Stimulated activated CD4-positive, alpha-beta T cell treated with anti-CD3 and anti-CD28 coated beads, Interleukin-1b, Interleukin-23, amount 100 ng/mL, for 1 hour (primary cell): ENCODE measurements around the gene NLGN1.

ENCODE experiments used
- DNase-seq, 2 donors: peaks; one replicate each; pipeline ENCODE4 v3.0.0-alpha.2; 2020; ENCODE audit warnings: low read depth in 2 of 2

NLGN1 gene

GRCh38 chr3:174275336-174275735 lies 877.8 kb downstream of the NLGN1 start:
- DNase-seq: no peak

GRCh38 chr3:174276826-174277225 lies 879.3 kb downstream of the NLGN1 start:
- DNase-seq: no peak

DNA sequence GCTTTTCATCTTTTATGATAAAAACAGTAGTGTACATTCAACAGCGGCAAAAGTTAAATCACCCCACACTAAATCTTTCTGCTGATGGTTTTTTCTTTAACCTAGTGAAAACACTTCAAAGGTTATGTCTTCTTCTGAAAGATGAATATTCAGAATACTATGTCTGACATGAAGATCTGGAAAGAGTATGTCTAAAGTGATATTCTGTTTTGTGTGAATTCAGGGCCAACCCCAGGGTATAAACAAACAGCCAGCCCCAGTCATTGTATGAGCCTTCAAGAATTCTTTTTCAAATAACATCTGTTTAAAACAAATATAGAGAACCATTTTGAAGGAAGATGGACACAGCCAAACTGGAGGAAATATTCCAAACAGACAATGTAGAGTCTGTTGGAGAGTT lies 880.5 kb downstream of the NLGN1 start:
- no peak for DNase-seq

- no peak for DNase-seq
These were observed 882.6 kb downstream of the NLGN1 start for GRCh38 chr3:174280186-174280585.

DNA sequence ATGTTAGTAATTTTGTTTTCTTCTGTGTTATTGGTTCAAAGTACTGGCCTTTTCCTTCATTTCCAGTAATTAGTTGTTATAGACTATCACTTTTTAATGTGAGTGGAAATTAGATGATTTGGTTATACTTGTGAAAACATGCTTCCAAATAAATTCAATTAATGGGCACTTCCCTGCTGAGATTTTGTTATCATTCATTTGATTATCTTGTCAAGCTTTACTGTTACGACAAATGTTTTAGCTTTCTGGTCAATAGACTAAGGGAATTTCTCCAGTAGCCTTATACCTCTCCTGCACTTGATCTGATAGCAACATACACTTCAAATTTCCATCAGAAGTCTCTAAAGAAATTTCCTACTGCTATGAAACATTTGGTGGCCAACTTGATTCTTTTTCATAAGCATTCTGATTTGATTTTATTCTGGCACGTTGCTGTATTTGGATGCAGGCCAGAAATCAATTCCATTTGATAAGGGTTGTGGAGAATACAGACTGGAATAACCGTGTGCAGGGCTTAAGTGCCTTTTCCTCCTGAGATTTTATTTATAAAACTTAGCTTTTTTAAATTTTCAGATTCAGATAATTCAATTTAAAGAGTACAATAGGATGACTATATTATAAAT lies 887.8 kb downstream of the NLGN1 start:
- no peak for DNase-seq

GRCh38 chr3:174287705-174288104 lies 890.2 kb downstream of the NLGN1 start:
- no peak for DNase-seq

- DNase-seq: no peak
These were observed 897.1 kb downstream of the NLGN1 start for GRCh38 chr3:174294616-174295015.

GRCh38 chr3:174295306-174296092 lies 898.0 kb downstream of the NLGN1 start:
- no peak for DNase-seq

- no peak for DNase-seq
These were observed 905.3 kb downstream of the NLGN1 start for GRCh38 chr3:174302746-174303315.

- DNase-seq: no peak
These were observed 906.5 kb downstream of the NLGN1 start for GRCh38 chr3:174303907-174304560.

DNA sequence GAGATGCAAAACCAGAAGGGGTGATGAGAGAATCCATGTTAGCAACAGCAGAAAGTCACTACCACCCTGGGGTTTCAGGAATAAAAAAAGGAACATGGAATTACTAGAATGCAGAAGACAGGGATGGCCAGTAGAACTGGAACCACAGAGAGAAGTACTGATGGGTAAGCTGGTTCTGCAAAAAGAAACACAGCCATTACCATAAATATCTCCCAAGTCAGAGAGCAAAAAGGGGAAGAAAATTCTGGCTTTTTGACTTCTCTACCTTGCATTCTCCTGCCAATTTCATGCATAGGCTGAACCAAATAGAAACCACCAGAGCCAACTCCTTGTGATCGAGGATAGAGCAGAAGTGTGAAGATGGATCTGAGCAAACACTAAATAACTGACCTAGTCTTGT lies 911.2 kb downstream of the NLGN1 start:
- DNase-seq: no peak

DNA sequence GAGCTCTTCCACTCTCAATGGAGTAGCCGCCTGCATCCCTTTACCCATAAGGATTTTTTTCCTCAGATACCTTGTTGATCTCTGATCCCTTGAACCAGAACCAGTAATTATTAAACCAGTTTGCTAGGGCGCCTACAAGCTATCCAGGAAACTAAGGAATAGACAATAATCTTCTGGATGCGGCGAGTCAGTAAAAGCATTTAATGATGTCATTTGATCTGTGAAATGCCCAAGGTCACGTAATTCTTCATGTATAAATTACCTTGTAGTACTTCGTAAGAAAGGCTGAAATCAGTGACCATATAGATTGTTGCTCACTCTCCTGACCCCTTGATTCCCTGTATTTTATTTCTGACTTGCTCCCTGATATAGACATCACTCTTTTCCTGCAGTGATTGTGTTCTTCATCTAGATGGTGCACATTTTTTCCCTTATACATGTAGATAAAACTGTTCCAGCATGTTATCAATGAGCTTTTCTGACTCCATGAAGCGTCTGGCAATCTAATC lies 913.0 kb downstream of the NLGN1 start:
- no peak for DNase-seq

- DNase-seq: no peak
These were observed 917.7 kb downstream of the NLGN1 start for GRCh38 chr3:174315225-174315624.

DNA sequence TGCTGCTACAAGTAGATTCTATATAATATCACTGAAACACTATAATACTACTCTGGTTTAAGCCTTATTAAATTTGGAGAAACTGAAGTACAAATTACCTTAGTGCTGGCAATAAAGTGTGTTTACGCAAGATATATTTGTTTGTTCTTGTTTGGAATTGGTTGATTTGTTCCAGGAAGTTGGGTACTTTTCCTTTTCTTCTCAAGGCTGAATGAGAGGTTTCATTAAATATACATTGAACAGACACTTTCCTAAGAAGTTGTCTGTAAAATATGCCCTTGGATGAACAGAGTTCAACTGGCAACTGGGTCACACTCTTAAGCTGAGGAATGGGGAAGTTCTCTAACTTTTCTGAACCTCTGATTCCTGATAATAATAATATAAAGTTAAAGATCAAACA lies 919.5 kb downstream of the NLGN1 start:
- DNase-seq: no peak

DNA sequence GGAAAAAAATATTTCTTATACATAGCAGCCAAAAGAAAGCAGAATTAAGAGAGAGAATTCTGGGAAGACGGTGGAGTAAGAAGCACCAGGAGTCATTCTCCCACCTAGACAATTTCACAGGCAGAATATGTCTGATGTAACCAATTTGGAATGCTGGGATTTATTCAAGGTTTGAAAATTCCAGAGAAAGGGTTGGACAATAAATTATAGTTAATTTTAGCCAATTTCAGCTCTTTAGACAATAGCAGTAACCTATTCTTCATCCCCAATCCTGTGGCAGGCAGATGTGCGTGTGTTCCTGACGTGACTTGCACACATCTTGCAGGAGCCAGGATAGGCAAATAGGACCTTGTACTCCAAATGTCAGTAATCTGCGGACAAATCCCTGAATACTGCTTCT lies 920.6 kb downstream of the NLGN1 start:
- no peak for DNase-seq

GRCh38 chr3:174321548-174321947 lies 924.0 kb downstream of the NLGN1 start:
- DNase-seq: no peak

GRCh38 chr3:174322789-174323188 lies 925.2 kb downstream of the NLGN1 start:
- no peak for DNase-seq

- no peak for DNase-seq
These were observed 927.6 kb downstream of the NLGN1 start for GRCh38 chr3:174325171-174325570.

DNA sequence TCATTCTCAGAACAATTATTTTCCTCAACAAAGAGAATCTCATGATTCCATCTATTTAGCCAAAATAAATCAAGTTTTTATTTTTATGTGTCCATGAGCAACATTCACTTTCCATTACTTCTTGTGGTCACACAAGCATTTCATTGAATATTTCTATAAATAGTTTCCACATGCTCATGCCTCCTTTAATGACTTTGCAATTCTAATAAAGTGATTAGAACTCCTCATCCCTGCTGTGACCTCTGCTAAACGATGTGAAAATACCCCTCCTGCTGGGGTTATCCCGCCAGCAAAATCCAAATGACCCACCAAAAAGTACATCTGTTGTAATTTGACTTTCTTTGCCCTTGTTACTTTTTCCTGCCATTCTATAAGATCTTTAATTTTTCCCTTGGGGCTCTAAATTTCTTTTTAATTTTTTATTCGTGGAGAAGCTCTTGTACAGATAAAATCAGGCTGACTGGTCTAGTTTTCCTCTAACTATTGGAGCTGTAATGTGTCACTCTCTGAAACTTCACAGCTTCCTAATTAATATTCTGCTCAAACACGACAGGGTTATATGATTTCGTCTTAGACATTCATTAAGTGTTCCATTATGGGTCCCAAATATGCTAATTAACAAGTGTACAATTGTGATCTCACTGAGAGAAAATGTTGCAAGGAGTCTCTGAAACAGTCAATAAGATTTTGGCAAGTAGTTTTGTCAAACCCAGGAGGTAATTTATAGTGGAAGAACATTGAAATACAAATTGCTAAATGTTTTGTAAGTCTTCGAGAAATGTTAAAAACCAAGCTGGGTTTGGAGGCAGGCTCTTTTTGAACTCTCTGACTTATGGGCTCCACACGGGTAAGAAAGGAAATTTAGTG lies 928.5 kb downstream of the NLGN1 start:
- no peak for DNase-seq

- DNase-seq: no peak
These were observed 931.8 kb downstream of the NLGN1 start for GRCh38 chr3:174329321-174329720.

- no peak for DNase-seq
These were observed 932.8 kb downstream of the NLGN1 start for GRCh38 chr3:174330303-174330702.
